Ascending aorta (tissue), 2 donors: ENCODE data around the gene STK10. TPM values are rescaled to one million over a fixed set of nuclear protein-coding genes. Genes with fewer than 3 reads are reported as not detected.

Source experiments
- DNase-seq, 2 donors: peaks; one replicate each; pipeline ENCODE4 v3.0.0-alpha.2; 2019; ENCODE audit warnings: low spot score in 2 of 2
- H3K27ac ChIP-seq, 2 donors: fragments of 200-600 bp; sonication (generic); one replicate each; pipeline ENCODE4 v1.5.1; 2016 to 2017; ENCODE audit warnings: mild to moderate bottlenecking in 1 of 2
- H3K27me3 ChIP-seq: fragments of 200-600 bp; sonication (generic); one replicate; pipeline ENCODE4 v1.5.1; 2017
- H3K36me3 ChIP-seq, 2 donors: fragments of 200-600 bp; sonication (generic); one replicate each; pipeline ENCODE4 v1.5.1; 2016
- H3K4me1 ChIP-seq, 2 donors: fragments of 200-600 bp; sonication (generic); one replicate each; pipeline ENCODE4 v1.5.1; 2016 to 2017; ENCODE audit warnings: mild to moderate bottlenecking in 1 of 2
- H3K4me3 ChIP-seq, 2 donors: fragments of 200-600 bp; sonication (generic); one replicate each; pipeline ENCODE4 v1.5.1; 2016 to 2017; ENCODE audit warnings: mild to moderate bottlenecking in 1 of 2
- H3K9me3 ChIP-seq, 2 donors: fragments of 200-600 bp; sonication (generic); one replicate each; pipeline ENCODE4 v1.5.1; 2016
- CTCF ChIP-seq, 3 experiments: fragments of 200-600 bp in 2 of 3; fragments of 450-650 bp in 1 of 3; sonication (generic) in 2 of 3; IDR thresholded peaks; one replicate each; pipeline ENCODE4 v1.5.1; 2016 to 2019; ENCODE audit warnings: antibody characterized with exemption in 3 of 3, mild to moderate bottlenecking in 1 of 3, moderate library complexity in 1 of 3
- intact Hi-C: fragments of 100-400 bp; cut with DNase I; formaldehyde crosslinking; loops from one replicate; pipeline ENCODE4 v1.15.1; 2023
- total RNA-seq: library from RNA; depleted of rRNA; stranded (reverse); fragments of >200 nt; gene quantifications from one replicate; pipeline ENCODE4 v1.1.0, GENCODE V29; 2016

STK10 gene
- total RNA-seq, 1 donor from 2014 or later, result 18.4 TPM

DNA sequence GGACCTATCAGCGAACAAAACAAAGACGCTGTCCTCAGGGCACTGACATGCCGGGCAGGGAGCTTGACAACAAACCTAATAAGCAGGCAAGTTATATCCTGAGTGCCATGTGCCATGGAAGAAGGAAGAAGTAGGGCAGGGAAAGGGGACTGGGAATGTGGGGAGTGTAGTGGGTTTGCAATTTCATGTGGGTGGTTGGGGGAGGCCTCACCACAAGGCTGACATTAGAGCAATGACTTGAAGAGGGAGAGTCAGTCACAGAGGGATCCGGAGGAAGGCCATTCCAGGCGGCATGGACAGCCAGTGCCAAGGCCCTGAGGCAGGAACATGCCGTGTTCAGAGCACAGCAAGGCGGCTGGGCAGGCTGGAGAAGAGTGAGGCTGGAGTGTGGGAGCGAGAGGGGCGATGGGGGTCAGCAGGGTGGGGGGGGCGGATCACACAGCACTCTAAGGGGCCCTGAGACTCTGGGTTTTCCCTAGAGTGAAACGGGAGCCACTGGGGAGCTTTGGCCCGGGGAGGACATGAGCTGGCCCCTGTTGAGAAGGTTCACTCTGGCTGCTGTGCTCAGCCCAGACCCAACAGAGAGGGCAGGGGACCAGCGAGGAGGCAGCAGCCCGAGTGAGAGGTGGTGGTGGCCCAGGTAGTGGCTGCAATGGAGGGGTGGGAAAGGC lies 86.3 kb downstream of the STK10 start:
- no peaks in the 10 kb centered on the region for H3K9me3 ChIP-seq
- peaks cover 2 to 4% of the 10 kb centered on the region in 2 donors for H3K4me1 ChIP-seq
- no peak for TF ChIP-seq CTCF (IDR thresholded peaks at IDR 0.05)
- H3K27me3 ChIP-seq, result no peaks in the 10 kb centered on the region
- no peak overlapping the region for H3K27ac ChIP-seq
- peaks cover 0 to 5% of the 10 kb centered on the region in 2 donors for H3K36me3 ChIP-seq
- no peak overlapping the region for H3K4me3 ChIP-seq
- intact Hi-C loops, result no loop called here
- DNase-seq, result no peak

DNA sequence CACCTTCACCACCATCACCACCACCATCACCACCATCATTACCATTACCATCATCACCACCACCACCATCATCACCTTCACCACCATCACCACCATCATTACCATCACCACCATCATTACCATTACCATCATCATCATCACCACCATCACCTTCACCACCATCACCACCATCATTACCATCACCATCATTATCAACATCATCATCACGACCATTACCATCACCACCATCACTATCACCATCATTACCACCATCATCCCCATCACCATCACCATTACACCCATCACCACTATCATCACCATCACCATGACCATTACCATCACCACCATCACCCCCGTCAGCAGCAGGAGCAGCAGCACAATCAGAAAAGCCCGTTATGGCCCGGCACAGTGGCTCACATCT lies 89.1 kb downstream of the STK10 start:
- H3K36me3 ChIP-seq, result peaks cover 0 to 5% of the 10 kb centered on the region in 2 donors
- intact Hi-C loops, result no loop called here

GRCh38 chr5:172098046-172098445 lies 90.0 kb downstream of the STK10 start:
- Histone ChIP-seq H3K4me3 (no peak overlapping the region), H3K27ac (no peak overlapping the region), H3K4me1 (peaks cover under 1 to 1% of the 10 kb centered on the region in 2 donors), H3K27me3 (no peaks in the 10 kb centered on the region), H3K9me3 (no peaks in the 10 kb centered on the region), H3K36me3 (peaks cover 0 to 5% of the 10 kb centered on the region in 2 donors)
- TF ChIP-seq CTCF (IDR thresholded peaks at IDR 0.05), result no peak
- no peak for DNase-seq
- intact Hi-C loops, result no loop called here

More for the DNA sequence above, 89.1 kb downstream of the STK10 start:
- no peak for TF ChIP-seq CTCF (IDR thresholded peaks at IDR 0.05)
- Histone ChIP-seq H3K4me3 (no peak overlapping the region), H3K27ac (no peak overlapping the region), H3K27me3 (no peaks in the 10 kb centered on the region), H3K9me3 (no peaks in the 10 kb centered on the region), H3K4me1 (peaks cover 2 to 3% of the 10 kb centered on the region in 2 donors)
- no peak for DNase-seq

- H3K27ac ChIP-seq, result no peak overlapping the region
These were observed 90.7 kb downstream of the STK10 start for GRCh38 chr5:172097356-172097755.

DNA sequence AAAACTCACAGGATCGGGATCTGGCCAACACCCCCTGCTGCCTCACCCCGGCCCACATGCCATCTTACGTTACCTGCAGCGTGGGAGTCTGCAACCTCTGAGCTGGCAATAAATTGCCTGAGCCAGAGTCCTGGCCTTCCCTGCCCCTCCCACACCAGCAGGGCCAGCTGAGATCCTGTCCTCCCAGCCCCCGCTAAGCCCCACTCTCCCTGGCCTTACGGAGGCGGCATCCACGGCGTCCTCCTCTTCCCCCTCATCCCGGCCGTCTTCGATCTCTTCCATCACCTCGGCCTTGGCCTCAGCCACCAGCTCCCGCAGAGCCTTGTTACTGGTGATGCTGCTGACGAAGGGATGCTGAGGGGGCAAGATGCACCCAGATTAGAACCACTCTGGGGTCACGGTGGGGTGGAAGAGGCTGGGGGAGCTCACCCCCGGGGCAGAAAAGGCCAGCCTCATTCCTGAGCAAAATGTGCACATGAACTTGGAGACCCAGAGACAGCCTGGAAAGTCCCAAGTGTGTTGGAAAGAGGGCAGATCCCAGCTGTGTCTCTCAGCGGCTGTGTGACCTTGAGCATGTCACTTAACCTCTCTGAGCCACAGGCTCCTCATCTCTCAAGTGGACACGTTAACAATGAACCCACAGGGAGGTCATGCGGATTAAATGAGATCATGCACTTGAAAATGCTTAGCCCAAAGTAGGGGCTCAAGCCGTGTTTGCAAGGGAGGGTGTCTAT lies 91.7 kb downstream of the STK10 start:
- Histone ChIP-seq H3K9me3 (no peaks in the 10 kb centered on the region), H3K4me1 (no peaks in the 10 kb centered on the region), H3K36me3 (peaks cover 6 to 7% of the 10 kb centered on the region in 2 donors), H3K4me3 (no peak overlapping the region), H3K27ac (no peak overlapping the region), H3K27me3 (no peaks in the 10 kb centered on the region)
- intact Hi-C loops, result no loop called here
- no peak for DNase-seq
- TF ChIP-seq CTCF (IDR thresholded peaks at IDR 0.05), result no peak

More at GRCh38 chr5:172097356-172097755, 90.7 kb downstream of the STK10 start:
- no peak for DNase-seq
- intact Hi-C loops, result no loop called here
- TF ChIP-seq CTCF (IDR thresholded peaks at IDR 0.05), result no peak
- Histone ChIP-seq H3K9me3 (no peaks in the 10 kb centered on the region), H3K36me3 (peaks cover under 1 to 9% of the 10 kb centered on the region in 2 donors), H3K4me3 (no peak overlapping the region), H3K27me3 (no peaks in the 10 kb centered on the region), H3K4me1 (no peaks in the 10 kb centered on the region)
